NB4 (cell line): ENCODE data around the gene FCER2.

ENCODE experiments used
- DNase-seq: peaks from one replicate; pipeline ENCODE4 v3.0.0; 2010; ENCODE audit warnings: low read depth
- H3K4me3 ChIP-seq: one replicate; pipeline ENCODE4 v1.5.1; 2011; ENCODE audit warnings: mild to moderate bottlenecking, low read depth, low read length, moderate library complexity
- MYC ChIP-seq: IDR thresholded peaks from 2 replicates; pipeline ENCODE4 v1.6.1; 2011; ENCODE audit warnings: low read depth, low read length
- POLR2A ChIP-seq: IDR thresholded peaks from 2 replicates; pipeline ENCODE4 v1.6.1; 2011; ENCODE audit warnings: mild to moderate bottlenecking; ENCODE audit not compliant: insufficient read length; ENCODE audit errors: extremely low read depth
- TF ChIP-seq, protein P1 (sequence below): IDR thresholded peaks from one replicate; pipeline ENCODE4 v1.5.1; 2012; ENCODE audit warnings: low read depth, low read length
- TF ChIP-seq, protein P2 (sequence below): IDR thresholded peaks from 2 replicates; pipeline ENCODE4 v1.6.1; 2011; ENCODE audit warnings: low read depth, low read length

The FCER2 gene

DNA sequence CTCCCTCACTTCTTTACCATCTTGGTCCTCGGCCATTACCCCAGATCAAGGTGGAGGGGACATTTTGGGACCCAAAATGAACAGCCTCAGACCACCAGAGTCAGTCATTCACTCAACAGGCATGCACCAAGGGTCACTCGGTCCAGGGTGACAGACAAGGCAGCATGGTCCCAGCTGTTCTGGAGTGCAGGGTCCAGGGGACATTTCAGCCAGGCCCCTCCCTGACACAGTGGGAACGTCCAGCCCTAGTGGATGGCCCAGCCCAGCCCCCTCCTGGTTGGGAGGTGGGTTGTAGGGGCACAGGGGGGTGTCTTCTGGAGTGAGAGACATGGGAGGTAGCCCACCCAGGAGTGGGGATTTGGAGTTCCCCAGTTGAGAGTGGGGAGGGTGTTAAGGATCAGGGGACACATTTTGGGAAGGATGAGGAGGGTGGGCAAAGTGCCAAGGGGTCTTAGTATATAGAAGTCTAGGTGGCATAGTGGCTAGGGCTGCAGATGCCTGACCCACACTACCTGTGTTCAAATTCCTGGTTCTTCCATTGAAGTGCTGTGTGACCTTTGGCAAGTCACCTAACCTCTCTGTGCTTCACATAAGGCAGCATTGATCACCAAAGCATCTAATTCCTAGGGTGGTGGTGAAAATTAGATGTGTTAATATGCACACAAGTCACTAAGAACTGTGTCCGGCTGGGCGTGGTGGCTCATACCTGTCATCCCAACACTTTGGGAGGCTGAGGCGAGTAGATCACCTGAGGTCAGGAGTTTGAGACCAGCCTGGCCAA is 2.5 kb upstream of the FCER2 start:
- DNase-seq: no peak
- no peak for TF ChIP-seq POLR2A
- no peak for TF ChIP-seq MYC
- TF ChIP-seq, protein P1, sequence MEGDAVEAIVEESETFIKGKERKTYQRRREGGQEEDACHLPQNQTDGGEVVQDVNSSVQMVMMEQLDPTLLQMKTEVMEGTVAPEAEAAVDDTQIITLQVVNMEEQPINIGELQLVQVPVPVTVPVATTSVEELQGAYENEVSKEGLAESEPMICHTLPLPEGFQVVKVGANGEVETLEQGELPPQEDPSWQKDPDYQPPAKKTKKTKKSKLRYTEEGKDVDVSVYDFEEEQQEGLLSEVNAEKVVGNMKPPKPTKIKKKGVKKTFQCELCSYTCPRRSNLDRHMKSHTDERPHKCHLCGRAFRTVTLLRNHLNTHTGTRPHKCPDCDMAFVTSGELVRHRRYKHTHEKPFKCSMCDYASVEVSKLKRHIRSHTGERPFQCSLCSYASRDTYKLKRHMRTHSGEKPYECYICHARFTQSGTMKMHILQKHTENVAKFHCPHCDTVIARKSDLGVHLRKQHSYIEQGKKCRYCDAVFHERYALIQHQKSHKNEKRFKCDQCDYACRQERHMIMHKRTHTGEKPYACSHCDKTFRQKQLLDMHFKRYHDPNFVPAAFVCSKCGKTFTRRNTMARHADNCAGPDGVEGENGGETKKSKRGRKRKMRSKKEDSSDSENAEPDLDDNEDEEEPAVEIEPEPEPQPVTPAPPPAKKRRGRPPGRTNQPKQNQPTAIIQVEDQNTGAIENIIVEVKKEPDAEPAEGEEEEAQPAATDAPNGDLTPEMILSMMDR: no peak
- H3K4me3 ChIP-seq: no peak overlapping the region

- DNase-seq: no peak
- H3K4me3 ChIP-seq: no peak overlapping the region
- TF ChIP-seq MYC (no peak), POLR2A (no peak)
- TF ChIP-seq, protein P1: no peak
These were observed 1.4 kb upstream of the FCER2 start for GRCh38 chr19:7703332-7703731.

GRCh38 chr19:7701049-7701653 is 780 bp downstream of the FCER2 start:
- DNase-seq: no peak
- H3K4me3 ChIP-seq: no peak overlapping the region
- TF ChIP-seq, protein P2, sequence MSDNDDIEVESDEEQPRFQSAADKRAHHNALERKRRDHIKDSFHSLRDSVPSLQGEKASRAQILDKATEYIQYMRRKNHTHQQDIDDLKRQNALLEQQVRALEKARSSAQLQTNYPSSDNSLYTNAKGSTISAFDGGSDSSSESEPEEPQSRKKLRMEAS: no peak
- TF ChIP-seq MYC (no peak), POLR2A (no peak)
- TF ChIP-seq, protein P1: no peak

DNA sequence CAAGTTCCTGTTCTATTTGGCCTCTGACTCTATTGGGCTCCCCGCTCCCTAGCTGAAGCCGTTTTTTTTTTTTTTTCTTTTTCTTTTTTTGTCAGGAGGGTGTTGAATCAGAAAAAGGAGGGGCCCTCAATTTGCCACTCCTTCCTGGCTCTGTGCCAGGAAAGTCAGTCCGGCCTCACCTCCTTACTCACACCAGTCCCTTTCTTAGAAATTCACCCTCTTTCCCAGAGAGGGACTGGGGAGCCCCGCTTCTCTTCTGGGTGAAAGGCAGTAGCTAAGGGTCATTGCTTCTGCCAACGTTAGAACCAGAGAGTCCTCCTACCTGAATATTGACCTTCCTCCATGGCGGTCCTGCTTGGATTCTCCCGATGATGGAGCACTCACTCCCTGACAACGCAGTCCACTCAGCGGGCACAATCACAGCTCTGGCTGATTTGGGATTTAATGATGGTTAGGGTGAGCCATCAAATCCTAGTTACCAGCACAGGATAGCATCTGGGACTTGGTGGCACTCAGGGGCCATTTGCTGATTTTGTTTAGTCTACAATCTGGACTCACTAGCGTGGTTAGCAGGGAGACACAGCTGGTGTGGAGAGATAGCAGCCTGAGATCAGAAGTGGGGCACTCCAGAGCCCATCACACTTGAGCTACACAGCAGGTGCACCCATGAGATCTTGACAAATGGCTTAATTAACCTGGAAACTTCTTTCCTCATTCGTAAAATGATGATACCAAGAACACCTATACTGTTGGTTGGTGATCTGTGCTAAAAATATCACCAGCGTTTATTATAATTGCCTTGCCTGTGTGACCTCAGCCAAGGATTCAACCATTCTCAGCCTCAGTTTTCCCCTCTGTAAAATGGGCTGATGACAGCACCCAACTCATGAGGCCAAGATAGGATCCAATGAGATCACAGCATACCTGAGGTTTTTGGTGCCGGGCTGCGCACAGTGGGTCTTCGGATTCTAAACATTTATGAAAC is 2.2 kb downstream of the FCER2 start:
- TF ChIP-seq, protein P1: no peak
- TF ChIP-seq MYC (no peak), POLR2A (no peak)
- TF ChIP-seq, protein P2: no peak
- H3K4me3 ChIP-seq: no peak overlapping the region
- no peak for DNase-seq

GRCh38 chr19:7699003-7699402 is 2.9 kb downstream of the FCER2 start:
- DNase-seq: no peak
- H3K4me3 ChIP-seq: no peak overlapping the region
- TF ChIP-seq POLR2A: no peak
- TF ChIP-seq, protein P1: no peak
- no peak for TF ChIP-seq MYC
- TF ChIP-seq, protein P2: no peak
